ENCODE results near the gene AMN.

The AMN gene

DNA sequence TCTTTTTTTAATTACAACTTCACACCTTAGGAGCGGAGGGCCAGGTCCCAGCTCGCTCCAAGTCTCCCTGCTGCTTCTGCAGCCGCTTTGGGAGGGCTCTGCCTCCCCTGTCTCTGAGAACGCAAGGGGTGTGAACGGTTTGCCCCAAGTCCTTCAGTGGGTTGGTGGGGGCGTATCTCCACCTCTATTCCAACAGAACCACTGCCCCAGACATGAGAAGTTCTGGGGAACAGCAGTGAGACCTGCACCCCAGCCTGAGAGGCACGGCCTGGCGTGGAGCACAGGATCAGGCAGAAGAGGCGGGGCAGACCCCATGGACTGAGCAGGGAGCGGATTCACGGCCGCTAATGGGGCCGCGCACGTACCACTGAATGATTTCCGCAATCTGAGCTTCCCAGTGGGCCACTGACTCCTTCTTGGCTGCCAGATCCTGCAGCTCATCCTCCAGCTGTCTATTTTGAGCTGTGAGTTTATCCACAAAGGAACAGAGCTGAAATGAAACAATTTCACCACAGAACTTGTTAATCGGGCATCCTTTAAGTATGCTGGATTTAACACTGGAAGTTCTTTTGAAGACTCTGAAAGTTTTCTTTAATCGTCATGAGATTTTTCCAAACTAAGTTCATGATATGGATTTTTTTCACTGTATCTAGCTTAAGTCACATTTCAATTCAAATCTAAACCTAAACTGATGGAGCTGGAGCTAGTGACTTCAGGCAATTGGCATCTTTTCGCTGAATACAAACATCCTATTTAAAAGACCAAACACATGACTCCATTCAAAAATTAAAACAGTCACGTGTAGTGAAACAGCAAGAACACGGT is 44.4 kb downstream of the AMN start:
- no peak for TF ChIP-seq CTCF (conservative IDR thresholded peaks at IDR 0.05)
- TF ChIP-seq ZFX (IDR thresholded peaks at IDR 0.05) = no peak
- H3K27ac ChIP-seq = no peak overlapping the region

- TF ChIP-seq ZFX (IDR thresholded peaks at IDR 0.05) (no peak), CTCF (conservative IDR thresholded peaks at IDR 0.05) (no peak)
- H3K27ac ChIP-seq = no peak overlapping the region
Observed at GRCh38 chr14:102967506-102967795, 45.0 kb downstream of the AMN start.

DNA sequence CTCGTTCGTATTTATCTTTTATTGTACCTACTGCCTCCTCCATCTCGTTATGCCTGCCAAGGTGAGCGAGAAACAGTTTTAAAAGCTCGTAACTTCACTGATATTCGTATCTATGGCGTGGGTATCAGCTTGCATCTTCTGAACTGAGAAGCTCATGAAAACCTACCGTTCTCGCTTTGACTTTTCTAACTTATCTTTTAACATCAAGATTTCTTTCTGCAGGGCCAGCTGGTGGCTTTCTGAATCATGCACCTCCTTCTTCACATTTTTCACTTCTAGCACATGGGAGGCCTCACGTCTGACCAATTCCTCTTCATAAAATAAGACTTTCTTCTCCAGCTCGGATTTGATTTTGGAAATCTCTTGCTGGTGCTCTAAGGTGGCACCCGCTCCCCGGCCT is 45.8 kb downstream of the AMN start:
- TF ChIP-seq ZFX (IDR thresholded peaks at IDR 0.05) (no peak), CTCF (conservative IDR thresholded peaks at IDR 0.05) (no peak)
- no peak overlapping the region for H3K27ac ChIP-seq

DNA sequence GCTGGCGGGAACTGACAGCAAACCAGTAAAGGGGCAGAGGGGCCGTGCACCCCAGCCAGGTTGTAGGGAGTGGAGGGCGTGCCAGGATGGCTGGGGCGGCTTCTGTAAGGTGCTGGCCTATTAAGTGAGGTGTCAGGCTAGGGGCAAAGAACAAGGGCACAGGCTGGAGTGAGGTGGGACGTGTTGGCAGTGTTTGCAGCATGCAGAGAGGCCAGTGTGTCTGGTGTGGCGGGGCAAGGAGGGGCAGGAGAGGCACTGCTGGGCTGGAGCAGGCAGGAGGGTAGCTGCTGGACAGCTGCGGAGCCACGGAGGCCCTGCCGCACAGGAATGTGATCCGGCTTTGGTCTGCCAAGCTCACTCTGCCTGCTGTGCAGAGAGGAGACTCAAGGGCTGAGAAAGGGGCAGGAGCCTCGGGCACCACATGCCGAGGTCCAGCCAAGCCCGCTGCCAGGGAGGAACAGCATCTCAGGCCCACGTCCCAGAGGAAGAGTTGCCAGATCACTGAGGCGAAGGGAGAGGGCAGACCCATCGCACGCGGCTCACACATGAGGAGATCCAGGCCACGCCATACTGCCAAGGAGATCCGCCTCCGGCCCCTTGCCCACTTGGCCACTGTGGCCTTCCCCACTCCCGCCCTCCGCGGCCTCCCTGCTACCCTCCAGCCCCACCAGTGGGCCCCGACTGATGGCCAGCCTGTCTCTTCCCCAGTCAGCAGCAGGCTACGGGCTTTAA is 46.8 kb downstream of the AMN start:
- TF ChIP-seq CTCF (conservative IDR thresholded peaks at IDR 0.05) = no peak
- no peak for TF ChIP-seq ZFX (IDR thresholded peaks at IDR 0.05)
- no peak overlapping the region for H3K27ac ChIP-seq

GRCh38 chr14:102969901-102970300 is 47.4 kb downstream of the AMN start:
- no peak overlapping the region for H3K27ac ChIP-seq
- TF ChIP-seq ZFX (IDR thresholded peaks at IDR 0.05) (no peak), CTCF (conservative IDR thresholded peaks at IDR 0.05) (no peak)

- TF ChIP-seq ZFX (IDR thresholded peaks at IDR 0.05) = no peak
- TF ChIP-seq CTCF (conservative IDR thresholded peaks at IDR 0.05) = no peak
- no peak overlapping the region for H3K27ac ChIP-seq
Observed at GRCh38 chr14:102970496-102970895, 48.0 kb downstream of the AMN start.

DNA sequence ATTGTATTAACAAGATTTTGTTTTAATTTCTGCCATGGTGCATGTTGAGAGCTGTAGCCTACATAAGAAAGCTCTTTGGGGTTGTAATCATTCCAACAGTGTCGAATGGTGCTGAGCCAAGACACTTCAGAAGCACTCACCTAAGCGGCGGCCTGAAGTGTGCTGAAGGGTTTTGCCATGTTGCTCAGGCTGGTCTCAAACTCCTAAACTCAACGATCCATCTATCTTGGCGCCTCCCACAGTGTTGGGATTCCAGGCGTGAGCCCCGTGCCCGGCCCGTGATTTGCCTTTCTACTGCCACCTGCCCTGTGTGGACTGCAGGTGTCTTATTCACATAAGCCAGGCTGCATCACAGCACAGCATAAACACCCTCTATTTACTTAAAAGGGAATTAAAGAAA is 48.9 kb downstream of the AMN start:
- no peak overlapping the region for H3K27ac ChIP-seq
- TF ChIP-seq CTCF (conservative IDR thresholded peaks at IDR 0.05) (no peak), ZFX (IDR thresholded peaks at IDR 0.05) (no peak)

Measured in C4-2B (cell line).